Right renal pelvis (tissue), 4 donors: ENCODE data around the gene VGF. TPM values are rescaled to one million over a fixed set of nuclear protein-coding genes. Genes with fewer than 3 reads are reported as not detected.
"Not testable (repeated sequence)": the region's sequence is repeated elsewhere in the genome, so short reads cannot be mapped to it uniquely, and the experiment has no call there.

Experiments used
- DNase-seq, 4 donors: peaks; one replicate each; pipeline ENCODE4 v3.0.0-alpha.2; 2013; ENCODE audit warnings: low read depth in 4 of 4, low spot score in 3 of 4, missing footprints in 1 of 4
- polyA plus RNA-seq, 4 donors: library from polyadenylated mRNA; unstranded; fragments of 120-200 nt; gene quantifications; one replicate each; pipeline ENCODE4 v1.2.1, GENCODE V29; 2013; ENCODE audit not compliant: insufficient read length in 4 of 4

The VGF gene
- polyA plus RNA-seq, result under 1 TPM; 0.09 to 0.29 (median 0.13) TPM

DNA sequence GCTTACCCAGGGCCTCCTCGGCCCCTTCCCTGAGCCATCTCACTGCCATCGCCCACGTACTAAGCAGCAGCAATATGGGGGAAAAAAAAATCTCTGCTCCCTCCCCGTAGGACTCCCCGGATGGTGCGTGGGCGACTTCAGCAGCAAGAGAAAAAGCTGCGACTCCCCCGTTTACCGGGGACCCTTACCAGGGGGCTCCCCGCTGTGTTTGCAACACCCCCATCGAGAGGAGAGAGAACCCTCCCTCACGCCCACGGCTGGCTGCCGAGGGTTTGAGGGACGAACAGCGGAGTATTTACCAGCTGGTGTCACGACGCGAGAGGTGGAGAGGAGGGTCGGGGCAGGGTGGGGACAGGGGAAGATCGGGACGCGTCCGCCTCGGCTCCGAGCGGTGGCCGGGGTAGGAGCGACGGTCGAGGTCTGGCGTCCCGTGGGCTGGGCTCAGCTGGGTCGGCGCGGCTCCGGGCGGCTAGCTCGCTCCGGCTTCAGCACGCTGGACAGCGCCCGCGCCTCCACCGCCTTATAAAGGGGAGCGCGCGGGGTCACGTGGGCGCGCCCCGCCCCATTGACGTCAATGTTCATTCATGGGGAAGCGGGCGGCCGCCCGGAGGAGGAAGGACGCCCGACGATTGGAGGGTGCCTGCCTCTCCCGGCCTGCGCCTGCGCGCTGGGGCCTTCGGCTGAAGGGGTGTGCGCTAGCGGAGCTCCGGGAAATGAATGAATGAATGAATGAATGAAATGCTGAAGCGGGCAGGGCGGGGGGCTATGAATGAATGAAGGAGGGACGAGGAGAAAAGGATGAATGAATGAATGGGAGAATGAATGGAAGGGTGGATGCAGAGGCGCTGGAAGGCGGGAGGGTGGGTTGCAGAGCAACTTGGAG is at the start of gene VGF:
Gene VGF (minus strand): TSS at position 495 of the 883 bp plus-strand sequence. CDS start 726 bp downstream, outside the sequence.
- DNase-seq, result peak; percentile 77 to 81 (median 80)

GRCh38 chr7:101212014-101212413 is 46.6 kb upstream of the VGF start:
- DNase-seq, result no peak

DNA sequence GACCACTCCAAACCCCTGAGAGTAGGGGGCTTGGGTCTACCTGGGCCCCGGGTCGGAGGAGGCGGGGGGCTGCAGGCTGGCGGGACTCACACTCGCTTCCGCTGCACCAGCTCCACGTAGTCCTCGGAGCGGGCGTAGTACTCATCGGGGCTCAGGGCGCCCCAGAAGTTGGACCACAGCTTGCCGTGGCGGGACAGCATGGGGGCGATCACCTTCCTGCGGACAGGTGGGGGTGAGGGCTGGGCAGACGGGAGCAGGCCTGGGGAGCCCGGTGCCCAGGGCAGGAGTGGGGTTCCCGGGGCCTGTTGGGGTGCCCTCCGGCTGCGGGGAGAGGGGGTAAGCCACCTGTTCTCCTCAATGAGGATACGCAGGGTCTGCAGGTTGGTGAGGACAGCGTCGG is 46.1 kb upstream of the VGF start:
- no peak for DNase-seq

DNA sequence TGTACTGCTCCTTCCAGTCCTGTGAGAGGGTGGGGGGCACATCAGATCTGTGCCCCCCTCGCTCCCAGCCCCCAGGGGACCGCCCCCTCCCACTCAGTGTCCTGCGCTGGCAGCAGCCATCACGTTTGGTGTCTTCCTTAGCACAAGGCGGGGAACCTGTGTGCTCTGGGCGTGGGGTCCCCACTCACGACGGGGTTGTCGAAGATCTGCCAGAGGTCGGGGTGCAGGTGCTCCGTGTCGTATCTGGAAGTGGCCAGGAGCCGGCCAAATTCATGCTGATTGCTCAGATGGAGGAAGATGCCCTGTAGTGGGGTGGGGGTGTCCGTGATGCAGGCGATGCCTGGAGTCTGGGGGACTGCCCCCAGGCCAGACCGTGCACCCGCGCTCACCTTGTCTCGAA is 44.8 kb upstream of the VGF start:
- DNase-seq, result no peak

DNA sequence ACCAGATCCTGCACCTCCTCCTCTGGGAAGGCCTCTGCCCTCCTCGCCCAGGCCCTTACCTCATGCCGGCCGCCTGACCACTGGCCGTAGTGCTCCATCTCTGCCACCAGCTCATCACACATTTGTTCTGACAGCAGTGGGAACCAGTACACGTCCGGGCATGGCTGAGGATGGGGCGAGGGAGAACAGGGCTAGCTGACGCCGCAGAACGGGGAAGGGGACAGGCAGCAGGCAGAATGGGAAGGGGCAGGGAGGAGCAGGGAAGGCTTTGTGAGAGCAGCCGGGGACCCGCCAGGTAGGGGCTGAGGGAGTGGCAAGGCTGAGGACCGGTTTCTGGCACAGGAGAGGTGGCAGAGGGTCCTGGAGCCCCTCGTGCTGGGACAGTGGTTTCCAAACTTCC is 43.4 kb upstream of the VGF start:
- no peak for DNase-seq

DNA sequence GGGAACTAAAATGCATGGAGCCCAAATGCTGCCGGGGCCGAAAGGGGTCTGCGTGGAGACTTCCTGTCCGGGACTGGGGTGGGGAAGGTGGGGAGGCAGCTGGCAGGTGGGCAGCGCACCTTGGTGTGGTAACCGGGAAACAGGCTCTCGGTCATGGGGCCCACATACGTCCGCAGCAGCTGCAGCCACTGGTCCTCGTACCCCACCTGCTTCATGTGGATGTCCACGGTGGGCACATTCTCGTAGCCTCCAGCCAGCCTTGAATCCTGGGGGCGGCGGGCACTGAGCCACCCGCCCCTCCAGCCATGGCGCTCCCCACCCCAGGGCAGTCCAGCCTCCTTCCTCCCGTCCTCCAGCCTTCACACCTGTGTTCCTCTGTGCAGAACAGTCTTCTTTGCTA is 42.1 kb upstream of the VGF start:
- DNase-seq, result no peak

DNA sequence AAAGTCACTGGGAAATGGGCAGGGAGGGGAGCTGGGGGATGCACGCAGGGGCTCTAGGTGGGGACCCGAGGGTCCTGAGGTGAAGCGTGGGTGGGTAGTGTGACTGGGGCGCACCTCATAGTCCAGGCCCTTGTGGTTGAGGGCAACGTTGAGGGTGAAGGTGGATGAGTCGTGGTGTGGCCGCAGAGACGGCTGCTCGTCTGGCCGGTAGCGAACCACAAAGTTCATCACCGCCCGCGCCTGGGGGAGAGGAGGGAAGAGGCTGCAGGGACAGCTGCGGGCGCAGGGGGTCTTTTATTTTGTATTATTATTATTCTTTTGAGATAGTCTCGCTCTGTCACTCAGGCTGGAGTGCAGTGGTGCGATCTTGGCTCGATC is 41.3 kb upstream of the VGF start:
- no peak for DNase-seq

GRCh38 chr7:101205901-101206664 is 40.7 kb upstream of the VGF start:
- DNase-seq, result no peak

DNA sequence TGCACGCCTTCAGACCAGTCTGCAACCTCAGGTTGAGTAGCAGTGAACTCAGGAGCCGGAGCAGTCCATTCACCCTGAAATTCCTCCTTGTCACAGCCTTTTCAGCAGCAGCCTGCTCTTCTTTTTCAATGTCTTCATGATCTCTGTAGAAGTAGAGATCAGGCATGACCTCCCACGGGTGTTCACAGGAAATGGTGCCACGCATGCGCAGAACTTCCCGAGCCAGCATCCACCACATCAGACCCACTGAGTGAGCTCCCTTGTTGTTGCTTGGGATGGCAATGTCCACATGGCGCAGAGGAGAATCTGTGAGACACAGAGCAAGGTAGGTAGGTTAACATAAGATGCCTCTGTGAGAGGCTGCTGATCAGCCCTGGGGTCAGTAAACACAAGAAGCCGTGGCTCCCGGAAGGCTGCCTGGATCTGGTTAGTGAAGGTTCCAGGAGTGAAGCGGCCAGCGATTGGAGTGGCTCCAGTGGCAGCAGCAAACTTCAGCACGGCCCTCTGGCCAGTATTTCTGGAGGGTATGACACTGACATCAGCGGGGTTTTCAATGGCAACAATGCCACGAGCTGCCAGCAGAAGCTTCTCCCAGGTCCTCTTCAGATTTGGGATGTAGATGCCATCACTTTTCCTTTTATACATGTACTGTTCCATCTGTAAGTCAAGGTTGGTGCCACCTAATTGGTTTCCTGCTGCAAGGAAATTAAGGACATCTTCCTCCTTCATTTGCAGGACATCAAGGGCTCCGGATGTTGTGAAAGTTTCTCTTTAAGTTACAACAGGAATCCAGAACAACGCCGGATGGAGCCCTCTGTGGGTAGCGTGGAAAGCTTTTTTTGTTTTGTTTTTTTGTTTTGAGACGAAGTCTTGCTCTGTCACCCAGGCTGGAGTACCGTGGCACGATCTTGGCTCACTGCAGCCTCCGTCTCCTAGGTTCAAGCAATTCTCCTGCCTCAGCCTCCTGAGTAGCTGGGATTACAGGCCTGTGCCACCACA is 38.7 kb upstream of the VGF start:
- DNase-seq, result not testable (repeated sequence)

- no peak for DNase-seq
Measured at GRCh38 chr7:101202603-101202918, 37.2 kb upstream of the VGF start.

GRCh38 chr7:101201695-101202602 is 36.6 kb upstream of the VGF start:
- DNase-seq, result no peak

GRCh38 chr7:101200862-101201599 is 35.7 kb upstream of the VGF start, which contains the start of gene MOGAT3:
Gene MOGAT3 (minus strand): TSS chr7:101201036. CDS start chr7:101200854, 182 bp downstream.
- DNase-seq, result no peak

DNA sequence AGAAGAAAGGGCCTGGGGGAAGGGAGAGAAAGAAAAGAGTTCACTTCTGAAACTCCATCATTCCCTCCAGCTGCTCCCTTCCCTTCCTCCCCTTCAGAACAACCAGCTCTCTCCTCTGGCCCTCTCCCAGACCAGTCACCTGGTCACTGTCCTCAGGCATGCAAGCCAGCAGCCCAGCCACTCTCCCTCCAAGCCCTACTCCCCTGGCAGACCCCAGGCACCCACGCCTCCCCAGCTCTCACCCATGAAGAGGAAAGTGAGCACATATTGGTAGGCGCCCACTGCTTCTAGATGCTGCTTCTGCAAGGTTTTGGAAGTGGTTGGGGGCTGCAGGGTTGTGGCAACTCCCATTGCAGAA is 35.1 kb upstream of the VGF start:
- no peak for DNase-seq

- DNase-seq, result not testable (repeated sequence)
Measured at GRCh38 chr7:101199522-101199921, 34.2 kb upstream of the VGF start.

GRCh38 chr7:101198476-101198875 is 33.1 kb upstream of the VGF start:
- DNase-seq, result no peak

- no peak for DNase-seq
Measured at GRCh38 chr7:101197991-101198390, 32.6 kb upstream of the VGF start.

GRCh38 chr7:101195884-101196283 is 30.5 kb upstream of the VGF start:
- no peak for DNase-seq

DNA sequence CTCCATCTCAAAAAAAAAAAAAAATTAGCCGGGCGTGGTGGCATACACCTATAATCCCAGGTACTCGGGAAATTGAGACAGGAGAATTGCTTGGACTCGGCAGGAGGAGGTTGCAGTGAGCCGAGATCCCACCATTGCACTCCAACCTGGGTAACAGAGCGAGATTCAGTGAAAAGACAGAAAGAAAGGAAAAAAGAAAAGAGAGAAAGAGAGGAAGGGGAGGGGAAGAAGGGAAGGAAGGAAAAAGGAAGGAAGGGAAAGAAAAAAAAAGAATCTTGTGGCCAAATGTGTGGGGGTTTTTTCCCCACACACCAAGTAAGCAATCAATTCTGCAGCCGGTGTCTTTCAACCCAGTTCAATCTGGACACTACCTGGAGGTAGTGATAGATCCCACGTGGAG is 23.7 kb upstream of the VGF start:
- no peak for DNase-seq

- no peak for DNase-seq
Measured at GRCh38 chr7:101186844-101187428, 21.6 kb upstream of the VGF start.
